H1 (cell line): ENCODE measurements around the gene LDHB. TPM values are rescaled to one million over a fixed set of nuclear protein-coding genes. Genes with fewer than 3 reads are reported as not detected.

Experiments used
- CTCF ChIA-PET: fragments of 300-600 bp; sonication (Branson Sonifier 250); formaldehyde crosslinking; loops from one replicate; lab custom pipeline; 2021; ENCODE audit not compliant: partially characterized antibody; lab: Charles Lee
- POLR2A ChIA-PET: fragments of 300-600 bp; sonication (Branson Sonifier 250); formaldehyde crosslinking; loops from one replicate; lab custom pipeline; 2021; ENCODE audit warnings: inconsistent platforms; ENCODE audit not compliant: partially characterized antibody; lab: Charles Lee
- DNase-seq, 2 experiments: peaks; one replicate each; pipeline versions ENCODE4 v3.0.0 to v3.0.0-alpha.2; 2010 to 2022; ENCODE audit warnings: low spot score in 2 of 2, low read depth in 1 of 2, mixed read lengths in 1 of 2
- FAIRE-seq: peaks from 2 replicates; lab custom pipeline; 2011; peaks lifted over from hg19 to GRCh38; lab: Jason Lieb, UNC
- H2AFZ ChIP-seq: 2 replicates; pipeline ENCODE4 v1.8.1; 2012; ENCODE audit warnings: low read length, inconsistent platforms
- H2AK5ac ChIP-seq: 2 replicates; pipeline ENCODE4 v1.6.1; 2013; ENCODE audit warnings: low read depth, low read length
- H2BK120ac ChIP-seq: replicated peaks from 2 replicates; pipeline ENCODE3; 2013; ENCODE audit warnings: low read depth, low read length, inconsistent platforms
- H2BK12ac ChIP-seq: 2 replicates; pipeline ENCODE4 v1.6.1; 2013; ENCODE audit warnings: low read depth, low read length
- H2BK15ac ChIP-seq: 2 replicates; pipeline ENCODE4 v1.6.1; 2013; ENCODE audit warnings: low read length
- H2BK20ac ChIP-seq: 2 replicates; pipeline ENCODE4 v1.6.1; 2013; ENCODE audit warnings: low read length
- H2BK5ac ChIP-seq: 2 replicates; pipeline ENCODE4 v1.6.1; 2013; ENCODE audit warnings: low read depth, low read length
- H3K14ac ChIP-seq: 2 replicates; pipeline ENCODE4 v1.6.1; 2013; ENCODE audit warnings: inconsistent platforms; ENCODE audit not compliant: insufficient read length
- H3K18ac ChIP-seq: 2 replicates; pipeline ENCODE4 v1.6.1; 2013; ENCODE audit warnings: low read length; ENCODE audit errors: extremely low read depth
- H3K23ac ChIP-seq: 2 replicates; pipeline ENCODE4 v1.6.1; 2013; ENCODE audit warnings: inconsistent platforms; ENCODE audit not compliant: insufficient read length
- H3K23me2 ChIP-seq: 2 replicates; pipeline ENCODE4 v1.6.1; 2013; ENCODE audit warnings: low read depth, low read length
- H3K27ac ChIP-seq: 2 replicates; pipeline ENCODE4 v1.6.1; 2011; ENCODE audit warnings: low read depth, low read length, inconsistent platforms
- H3K27me3 ChIP-seq, 4 experiments: replicated peaks in 1 of 4; 1 replicate in 1 of 4; 2 replicates in 3 of 4; pipeline versions ENCODE4 v1.6.1 to v1.8.1; 2011 to 2013; ENCODE audit warnings: low read length in 3 of 4, mild to moderate bottlenecking in 3 of 4, inconsistent platforms in 2 of 4, mixed read lengths in 2 of 4, moderate library complexity in 1 of 4; ENCODE audit not compliant: control insufficient read depth in 3 of 4, insufficient read depth in 3 of 4; ENCODE audit errors: extremely low read depth in 1 of 4
- H3K36me3 ChIP-seq, 4 experiments: 2 replicates each; pipeline versions ENCODE4 v1.6.1 to v1.8.1; 2011 to 2013; ENCODE audit warnings: mild to moderate bottlenecking in 4 of 4, low read length in 3 of 4, moderate library complexity in 2 of 4, control low read depth in 1 of 4, inconsistent platforms in 1 of 4; ENCODE audit not compliant: insufficient read depth in 4 of 4, control insufficient read depth in 2 of 4
- H3K4ac ChIP-seq: replicated peaks from 2 replicates; pipeline ENCODE3; 2013; ENCODE audit warnings: low read length, low read depth, mixed read lengths, inconsistent platforms; ENCODE audit not compliant: insufficient read length
- H3K4me1 ChIP-seq, 4 experiments: replicated peaks in 1 of 4; 1 replicate in 1 of 4; 2 replicates in 3 of 4; pipeline versions ENCODE4 v1.6.1 to v1.8.1; 2011 to 2013; ENCODE audit warnings: low read length in 3 of 4, inconsistent platforms in 2 of 4, mixed read lengths in 1 of 4; ENCODE audit not compliant: insufficient read depth in 4 of 4, control insufficient read depth in 3 of 4
- H3K4me2 ChIP-seq, 2 experiments: 2 replicates each; pipeline versions ENCODE4 v1.6.1 to v1.8.1; 2011 to 2013; ENCODE audit warnings: low read depth in 2 of 2, low read length in 2 of 2, control low read depth in 1 of 2, inconsistent platforms in 1 of 2, mild to moderate bottlenecking in 1 of 2; ENCODE audit not compliant: insufficient read depth in 1 of 2
- H3K4me3 ChIP-seq, 4 experiments: fragments of 200-600, 300-600 bp in 1 of 4; sonication (generic), shearing (Covaris generic), sonication (Bioruptor Twin) in 1 of 4; 2 replicates each; pipeline versions ENCODE4 v1.5.1 to v1.8.1; 2011 to 2016; ENCODE audit warnings: low read length in 4 of 4, low read depth in 3 of 4, control low read depth in 2 of 4, inconsistent platforms in 2 of 4, mild to moderate bottlenecking in 2 of 4, mixed read lengths in 1 of 4, moderate library complexity in 1 of 4; ENCODE audit not compliant: insufficient read depth in 2 of 4; ENCODE audit errors: extremely low read depth in 1 of 4
- H3K56ac ChIP-seq: replicated peaks from 2 replicates; pipeline ENCODE3; 2013; ENCODE audit warnings: low read depth, mild to moderate bottlenecking, mixed read lengths, low read length, inconsistent platforms; ENCODE audit not compliant: insufficient read length
- H3K79me1 ChIP-seq: 2 replicates; pipeline ENCODE4 v1.6.1; 2013; ENCODE audit warnings: low read depth, low read length, control low read depth
- H3K79me2 ChIP-seq, 2 experiments: 2 replicates each; pipeline versions ENCODE4 v1.6.1 to v1.8.1; 2012 to 2013; ENCODE audit warnings: low read length in 2 of 2, mild to moderate bottlenecking in 2 of 2, inconsistent platforms in 1 of 2; ENCODE audit not compliant: insufficient read depth in 2 of 2, control insufficient read depth in 1 of 2
- H3K9ac ChIP-seq, 4 experiments: replicated peaks in 1 of 4; 1 replicate in 1 of 4; 2 replicates in 3 of 4; pipeline versions ENCODE4 v1.6.1 to v1.8.1; 2011 to 2013; ENCODE audit warnings: low read depth in 3 of 4, low read length in 3 of 4, control low read depth in 2 of 4, mild to moderate bottlenecking in 2 of 4, moderate library complexity in 2 of 4, inconsistent platforms in 1 of 4; ENCODE audit errors: extremely low read depth in 1 of 4
- H3K9me3 ChIP-seq, 2 experiments: 2 replicates each; pipeline versions ENCODE4 v1.6.1 to v1.8.1; 2012 to 2013; ENCODE audit warnings: mild to moderate bottlenecking in 2 of 2, moderate library complexity in 2 of 2, control low read depth in 1 of 2, inconsistent platforms in 1 of 2, low read depth in 1 of 2, low read length in 1 of 2, mixed read lengths in 1 of 2; ENCODE audit not compliant: insufficient read depth in 2 of 2
- H4K20me1 ChIP-seq, 2 experiments: replicated peaks in 1 of 2; 2 replicates each; pipeline versions ENCODE3 to v1.8.1; 2011 to 2013; ENCODE audit warnings: inconsistent platforms in 2 of 2, low read length in 2 of 2, mild to moderate bottlenecking in 1 of 2; ENCODE audit not compliant: insufficient read depth in 2 of 2, control insufficient read depth in 1 of 2
- H4K5ac ChIP-seq: 2 replicates; pipeline ENCODE4 v1.6.1; 2013; ENCODE audit warnings: low read length, low read depth, mixed read lengths, inconsistent platforms; ENCODE audit not compliant: insufficient read length
- H4K8ac ChIP-seq: 2 replicates; pipeline ENCODE4 v1.8.0; 2013; ENCODE audit warnings: mild to moderate bottlenecking, moderate library complexity, low read length, inconsistent platforms; ENCODE audit not compliant: insufficient read depth; ENCODE audit errors: extremely low read depth
- H4K91ac ChIP-seq: replicated peaks from 2 replicates; pipeline ENCODE3; 2013; ENCODE audit warnings: low read length, mixed read lengths, inconsistent platforms; ENCODE audit not compliant: insufficient read length
- JUN ChIP-seq: IDR thresholded peaks from 2 replicates; pipeline ENCODE4 v1.6.1; 2011; ENCODE audit warnings: low read depth, mild to moderate bottlenecking, improper control_type of control experiment, low read length
- SIN3A ChIP-seq, 2 experiments: IDR thresholded peaks in 1 of 2; conservative IDR thresholded peaks in 1 of 2; 2 replicates each; pipeline ENCODE4 v1.6.1; 2011 to 2012; ENCODE audit warnings: low read length in 2 of 2, improper control_type of control experiment in 1 of 2, low read depth in 1 of 2, mild to moderate bottlenecking in 1 of 2
- SIX5 ChIP-seq: IDR thresholded peaks from 2 replicates; pipeline ENCODE4 v1.6.1; 2011; ENCODE audit warnings: mild to moderate bottlenecking, low read depth, low read length
- WGBS, 2 experiments: shearing (Covaris generic) in 1 of 2; methylation state at CpG; one replicate each; pipeline versions ENCODE4 v1.1.6 to v1.1.7; 2013 to 2015; ENCODE audit warnings: low lambda C conversion rate in 2 of 2, mixed read lengths in 2 of 2, inconsistent platforms in 1 of 2, low coverage in 1 of 2, missing lambda C conversion rate in 1 of 2; ENCODE audit not compliant: insufficient replicate concordance in 2 of 2, insufficient coverage in 1 of 2, insufficient read length in 1 of 2; ENCODE audit errors: extremely low coverage in 1 of 2, missing lambda C conversion rate in 1 of 2; 5-methylcytosine and 5-hydroxymethylcytosine counted together
- polyA plus RNA-seq, 7 experiments: library from polyadenylated mRNA; depleted of rRNA in 3 of 7; stranded (reverse) in 5 of 7; unstranded in 2 of 7; fragments of >200 nt in 5 of 7; fragments of 200-250 nt in 2 of 7; gene quantifications; 1 replicate in 5 of 7; 2 replicates in 1 of 7; 4 replicates in 1 of 7; pipeline versions ENCODE4 v1.2.1 to v1.2.3, GENCODE V29; 2011 to 2013; ENCODE audit warnings: missing spikeins in 2 of 7, mixed read lengths in 2 of 7
- total RNA-seq: library from RNA; stranded (reverse); fragmentation: NEBNext Ultra II Directional; extraction: Animal tissue kit (Norgen Biotek cat#: 25700); gene quantifications from 2 replicates; pipeline ENCODE4 v1.2.1, GENCODE V29; 2021

LDHB gene
- total and polyA plus RNA-seq, 2 of the 8 experiments (the other 6 are each of a cell fraction or from before 2014, with no cell fraction given) = 1,177 to 1,781 TPM

- DNase-seq (no peak), FAIRE-seq (no peak)
- Histone ChIP-seq H3K4me2 (no peak overlapping the region), H4K8ac (no peak overlapping the region), H2BK5ac (no peak overlapping the region), H4K91ac (no peak overlapping the region), H3K4me3 (no peak overlapping the region), H2AFZ (no peak overlapping the region), H3K27ac (no peak overlapping the region), H2BK15ac (no peak overlapping the region), H2BK20ac (no peak overlapping the region), H3K23me2 (no peaks in the 10 kb centered on the region), H3K9ac (no peak overlapping the region), H3K56ac (no peak overlapping the region), H4K20me1 (no peaks in the 10 kb centered on the region), H3K14ac (no peak overlapping the region), H3K23ac (no peak overlapping the region), H3K79me1 (no peaks in the 10 kb centered on the region), H3K27me3 (no peaks in the 10 kb centered on the region), H2BK120ac (no peak overlapping the region), H3K18ac (no peak overlapping the region), H3K4ac (no peak overlapping the region), H4K5ac (no peak overlapping the region), H3K4me1 (no peaks in the 10 kb centered on the region), H2BK12ac (no peak overlapping the region), H2AK5ac (no peak overlapping the region), H3K9me3 (peaks cover 0 to 7% of the 10 kb centered on the region in 2 experiments; a peak in 1 of 4 replicates), H3K36me3 (no peaks in the 10 kb centered on the region), H3K79me2 (no peaks in the 10 kb centered on the region)
- WGBS, 2 experiments = 81% methylated on average over 7 of the region's 7 CpGs; no CpG with 5 or more reads in 1 of the 2 experiments
- ChIA-PET POLR2A (interaction anchor here (1.7 kb wide), 1 partner anchor 8 kb away, joined by 9 read pairs; the partner anchor contains the start of gene LDHB), CTCF (interaction anchor here (0.9 kb wide), 1 partner anchor 17 kb away, joined by 3 read pairs; no protein-coding TSS in a partner anchor)
- TF ChIP-seq SIX5 (no peak), SIN3A (conservative IDR thresholded peaks at IDR 0.05 in 1 of 2, IDR thresholded peaks at IDR 0.05 in 1 of 2; ENCODE audit: low read depth in 1 of 2, low read length in 2 of 2) (no peak), JUN (no peak)
These were observed 8.2 kb upstream of the LDHB start for GRCh38 chr12:21665816-21666215.
